Sigmoid colon (tissue), 7 donors: ENCODE data around the gene LTBR. TPM values are rescaled to one million over a fixed set of nuclear protein-coding genes. Genes with fewer than 3 reads are reported as not detected.

Experiments
- DNase-seq: peaks from one replicate; pipeline ENCODE4 v3.0.0-alpha.2; 2019
- H3K27ac ChIP-seq, 4 donors: fragments of 200-600 bp; sonication (generic); one replicate each; pipeline ENCODE4 v1.5.1; 2016 to 2019; ENCODE audit warnings: mild to moderate bottlenecking in 1 of 4
- H3K27me3 ChIP-seq, 3 donors: fragments of 200-600 bp; sonication (generic); one replicate each; pipeline ENCODE4 v1.5.1; 2019; ENCODE audit warnings: mild to moderate bottlenecking in 1 of 3
- H3K36me3 ChIP-seq, 4 donors: fragments of 200-600 bp; sonication (generic); one replicate each; pipeline ENCODE4 v1.5.1; 2016 to 2019
- H3K4me1 ChIP-seq, 4 donors: fragments of 200-600 bp; sonication (generic); one replicate each; pipeline ENCODE4 v1.5.1; 2017 to 2019
- H3K4me3 ChIP-seq, 4 donors: fragments of 200-600 bp; sonication (generic); one replicate each; pipeline ENCODE4 v1.5.1; 2017 to 2019; ENCODE audit warnings: mild to moderate bottlenecking in 2 of 4, moderate library complexity in 1 of 4
- H3K9me3 ChIP-seq, 4 donors: fragments of 200-600 bp in 3 of 4; sonication (generic) in 3 of 4; one replicate each; pipeline versions ENCODE4 v1.5.1 to v1.6.1; 2013 to 2019
- EP300 ChIP-seq, 4 donors: sonication (generic); formaldehyde crosslinking; IDR thresholded peaks; one replicate each; pipeline ENCODE4 v1.6.1; 2017; ENCODE audit warnings: antibody characterized with exemption in 4 of 4
- POLR2A ChIP-seq, 2 donors: fragments of 450-650 bp; IDR thresholded peaks; one replicate each; pipeline ENCODE4 v1.6.1; 2016; ENCODE audit warnings: antibody characterized with exemption in 2 of 2, mild to moderate bottlenecking in 2 of 2, moderate library complexity in 2 of 2
- POLR2AphosphoS5 ChIP-seq, 4 donors: sonication (generic); formaldehyde crosslinking; IDR thresholded peaks; one replicate each; pipeline ENCODE4 v1.6.1; 2017; ENCODE audit warnings: antibody characterized with exemption in 4 of 4
- WGBS, 2 donors: extraction: QIAGEN DNeasy Blood & Tissue Kit; methylation state at CpG; one replicate each; pipeline ENCODE4 v1.1.7; 2013; 5-methylcytosine and 5-hydroxymethylcytosine counted together
- intact Hi-C: fragments of 100-400 bp; cut with DNase I; formaldehyde crosslinking; loops from one replicate; pipeline ENCODE4 v1.15.1; 2023
- polyA plus RNA-seq, 3 donors: library from polyadenylated mRNA; stranded (reverse); fragments of 200-250 nt; gene quantifications; one replicate each; pipeline ENCODE4 v1.2.3, GENCODE V29; 2013
- total RNA-seq, 4 donors: library from RNA; depleted of rRNA; stranded (reverse); fragments of >200 nt; gene quantifications; one replicate each; pipeline ENCODE4 v1.1.0, GENCODE V29; 2016
- TF ChIP-seq, protein P1 (sequence below), 4 experiments: fragments of 450-650 bp in 3 of 4; fragments of 200-600 bp in 1 of 4; IDR thresholded peaks; one replicate each; pipeline ENCODE4 v1.5.1; 2016 to 2019; ENCODE audit warnings: antibody characterized with exemption in 4 of 4, mild to moderate bottlenecking in 3 of 4, moderate library complexity in 2 of 4
- donor health status: healthy with polysubstance abuse.
- donor health status: Bipolar disorder and iron deficiency.
- donor health status: healthy.

Gene LTBR
- total and polyA plus RNA-seq, 7 donors = 36.3 to 200 (median 85.2) TPM

DNA sequence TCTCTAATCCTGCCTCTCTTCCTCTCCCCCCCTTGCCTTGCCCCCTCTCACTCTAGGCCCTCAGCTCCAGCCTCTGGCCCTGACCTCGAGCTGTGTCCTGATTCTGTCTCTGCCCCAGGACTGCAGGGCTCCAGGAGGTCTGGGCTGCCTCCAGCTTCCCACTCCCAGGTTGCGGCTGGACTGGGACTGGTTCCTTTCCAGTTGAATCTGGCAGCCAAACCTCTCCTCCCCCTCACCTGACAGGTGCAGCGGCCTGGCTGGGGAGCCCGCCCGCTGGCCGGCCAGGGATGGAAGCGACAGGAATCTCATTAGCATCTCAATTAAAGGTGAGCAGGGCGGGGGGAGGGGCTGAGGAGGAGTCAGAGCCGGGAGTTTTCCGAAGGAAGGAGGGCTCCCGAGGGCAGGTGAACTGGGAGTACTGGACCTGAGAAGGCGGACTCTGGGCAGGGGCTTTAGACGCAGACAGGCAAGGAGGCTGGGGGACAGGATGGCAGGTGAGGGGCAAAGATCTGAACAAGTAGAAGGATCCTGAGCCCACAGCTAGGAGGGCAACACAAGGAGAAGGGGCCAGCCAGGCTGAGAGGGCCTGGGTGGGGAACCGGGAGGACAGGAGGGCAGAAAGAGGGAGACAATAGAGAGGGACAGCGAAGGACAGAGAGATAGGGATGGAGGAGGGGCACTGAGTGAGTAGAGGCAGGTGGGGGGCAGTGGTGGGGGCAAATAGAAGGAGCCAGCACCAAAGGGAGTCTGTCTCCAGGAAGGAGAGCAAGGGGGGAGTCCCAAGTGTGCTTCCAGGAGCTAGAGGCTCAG is 8.5 kb upstream of the LTBR start, which contains the start of gene SCNN1A:
Gene SCNN1A, minus strand, starts transcription at position 295 of the 810 bp plus-strand sequence. CDS start 780 bp downstream, outside the sequence.
- peaks cover 0 to 82% (median 66%) of the 10 kb centered on the region in 4 donors for H3K4me1 ChIP-seq

DNA sequence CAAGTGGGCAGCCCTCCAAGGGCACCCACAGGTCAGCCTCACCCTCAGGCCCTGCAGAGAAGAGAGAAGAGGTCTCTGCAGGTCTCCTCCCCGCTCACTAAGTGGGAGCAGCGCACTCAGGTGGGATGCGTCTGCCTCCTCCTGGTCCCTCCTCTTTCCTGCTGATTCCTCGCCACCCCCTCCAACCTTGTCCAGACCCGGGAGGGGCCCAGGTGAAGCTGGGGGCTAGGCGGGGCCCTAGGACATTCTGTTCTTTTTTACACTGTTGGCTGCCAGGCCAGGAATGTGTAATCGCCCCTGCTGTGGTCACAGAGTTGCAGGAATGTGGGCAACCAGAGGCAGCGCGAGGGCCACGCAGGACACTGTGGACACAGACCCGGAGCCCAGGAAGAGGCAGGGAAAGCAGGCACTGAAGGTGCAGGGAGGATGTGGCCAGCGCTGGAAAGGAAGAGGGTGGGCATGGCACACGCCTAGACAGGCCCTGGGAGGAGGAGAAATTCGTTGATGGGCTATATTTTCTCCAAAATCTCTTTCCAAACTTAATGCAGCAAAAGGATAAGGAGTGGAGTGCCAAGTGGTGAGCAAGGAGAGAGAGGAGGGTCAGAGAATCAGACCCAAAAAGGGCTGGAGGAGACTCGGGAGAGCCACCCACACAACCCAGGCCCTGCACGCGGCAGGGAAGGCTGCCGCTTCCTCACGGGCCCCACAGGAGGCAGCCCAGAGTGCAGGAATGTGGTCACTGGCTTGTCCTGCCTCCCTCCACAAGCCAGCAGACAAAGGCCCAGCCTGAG is 7.7 kb upstream of the LTBR start:
- 21 to 45% methylated on average over 19 of the region's 19 CpGs for WGBS, 2 donors

More for the DNA sequence above, 8.5 kb upstream of the LTBR start, which contains the start of gene SCNN1A:
- peak within 1 kb of the TSS; percentile 75 to 80 (median 78) for H3K27ac ChIP-seq
- no peak within 1 kb of the TSS for H3K4me3 ChIP-seq
- intact Hi-C loops = no loop called here
- H3K27me3 ChIP-seq = no peaks in the 10 kb centered on the region
- peak; percentile 64 for DNase-seq
- no peaks in the 10 kb centered on the region for H3K9me3 ChIP-seq
- 20 to 68% methylated on average over 15 of the region's 15 CpGs for WGBS, 2 donors
- no peaks in the 10 kb centered on the region for H3K36me3 ChIP-seq
- TF ChIP-seq POLR2A (IDR thresholded peaks at IDR 0.05) = peak; percentile 10 to 84
- peak in 1 of 4 donors; percentile 42 for TF ChIP-seq POLR2AphosphoS5 (IDR thresholded peaks at IDR 0.05)
- TF ChIP-seq, protein P1, sequence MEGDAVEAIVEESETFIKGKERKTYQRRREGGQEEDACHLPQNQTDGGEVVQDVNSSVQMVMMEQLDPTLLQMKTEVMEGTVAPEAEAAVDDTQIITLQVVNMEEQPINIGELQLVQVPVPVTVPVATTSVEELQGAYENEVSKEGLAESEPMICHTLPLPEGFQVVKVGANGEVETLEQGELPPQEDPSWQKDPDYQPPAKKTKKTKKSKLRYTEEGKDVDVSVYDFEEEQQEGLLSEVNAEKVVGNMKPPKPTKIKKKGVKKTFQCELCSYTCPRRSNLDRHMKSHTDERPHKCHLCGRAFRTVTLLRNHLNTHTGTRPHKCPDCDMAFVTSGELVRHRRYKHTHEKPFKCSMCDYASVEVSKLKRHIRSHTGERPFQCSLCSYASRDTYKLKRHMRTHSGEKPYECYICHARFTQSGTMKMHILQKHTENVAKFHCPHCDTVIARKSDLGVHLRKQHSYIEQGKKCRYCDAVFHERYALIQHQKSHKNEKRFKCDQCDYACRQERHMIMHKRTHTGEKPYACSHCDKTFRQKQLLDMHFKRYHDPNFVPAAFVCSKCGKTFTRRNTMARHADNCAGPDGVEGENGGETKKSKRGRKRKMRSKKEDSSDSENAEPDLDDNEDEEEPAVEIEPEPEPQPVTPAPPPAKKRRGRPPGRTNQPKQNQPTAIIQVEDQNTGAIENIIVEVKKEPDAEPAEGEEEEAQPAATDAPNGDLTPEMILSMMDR (IDR thresholded peaks at IDR 0.05) = no peak

DNA sequence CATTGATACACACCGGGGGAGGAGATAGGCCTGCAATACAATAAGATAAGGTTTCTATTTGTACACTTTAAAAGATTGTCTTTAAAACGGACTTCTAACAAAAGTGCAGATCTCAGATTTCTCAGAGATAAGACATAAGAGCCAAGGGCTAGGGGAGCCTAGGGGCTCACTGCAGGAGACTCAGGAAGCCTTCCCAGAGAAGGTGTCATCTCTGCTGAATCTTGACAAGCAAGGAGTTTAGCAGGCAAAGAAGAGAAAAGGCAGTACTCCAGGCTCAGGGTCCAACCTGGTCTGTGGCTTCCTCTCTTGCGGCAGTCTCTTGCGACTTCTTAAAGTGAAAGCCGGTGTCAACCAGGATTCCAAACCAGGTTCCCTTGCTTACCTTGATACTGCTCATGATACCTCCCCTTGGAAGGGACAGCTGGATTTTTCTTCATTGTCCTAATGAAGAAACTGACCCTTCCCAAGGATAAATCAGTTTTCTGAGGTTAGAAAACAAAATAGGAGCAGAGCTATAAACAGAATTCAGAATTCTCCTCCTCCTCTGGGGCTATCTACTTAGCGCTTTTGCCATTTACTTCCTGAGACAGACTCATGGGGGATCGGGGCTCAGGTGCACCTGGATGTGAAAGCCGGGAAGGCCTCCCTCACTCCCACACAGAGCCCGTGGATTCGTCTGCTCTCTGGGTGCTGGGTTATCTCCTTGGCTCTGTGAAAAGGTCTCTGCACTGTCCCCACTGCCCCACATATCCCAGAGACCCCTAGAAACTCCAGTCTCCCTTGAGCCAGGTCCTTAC is 6.9 kb upstream of the LTBR start:
- no peak for TF ChIP-seq EP300 (IDR thresholded peaks at IDR 0.05)
- TF ChIP-seq, protein P1 (IDR thresholded peaks at IDR 0.05) = no peak
- TF ChIP-seq POLR2AphosphoS5 (IDR thresholded peaks at IDR 0.05) = no peak
- no peak for TF ChIP-seq POLR2A (IDR thresholded peaks at IDR 0.05)
- H3K36me3 ChIP-seq = no peaks in the 10 kb centered on the region
- H3K4me1 ChIP-seq = peaks cover 0 to 76% (median 64%) of the 10 kb centered on the region in 4 donors
- no peak for DNase-seq
- H3K27ac ChIP-seq = peak overlapping the region; percentile 75 to 80 (median 78)
- no peak overlapping the region for H3K4me3 ChIP-seq
- WGBS, 2 donors = 47 to 55% methylated on average over 10 of the region's 10 CpGs
- intact Hi-C loops = no loop called here
- no peaks in the 10 kb centered on the region for H3K9me3 ChIP-seq
- no peaks in the 10 kb centered on the region for H3K27me3 ChIP-seq

More for the DNA sequence above, 7.7 kb upstream of the LTBR start:
- peak in 3 of 4 donors; percentile 14 to 49 (median 19) for TF ChIP-seq POLR2AphosphoS5 (IDR thresholded peaks at IDR 0.05)
- TF ChIP-seq, protein P1 (IDR thresholded peaks at IDR 0.05) = peak; percentile 10 to 52 (median 40)
- TF ChIP-seq POLR2A (IDR thresholded peaks at IDR 0.05) = no peak
- TF ChIP-seq EP300 (IDR thresholded peaks at IDR 0.05) = no peak
- Histone ChIP-seq H3K27ac (peak overlapping the region; percentile 75 to 80 (median 78)), H3K9me3 (no peaks in the 10 kb centered on the region), H3K4me1 (peaks cover 0 to 82% (median 69%) of the 10 kb centered on the region in 4 donors), H3K36me3 (no peaks in the 10 kb centered on the region), H3K4me3 (no peak overlapping the region), H3K27me3 (no peaks in the 10 kb centered on the region)
- DNase-seq = peak; percentile 85
- intact Hi-C loops = no loop called here

DNA sequence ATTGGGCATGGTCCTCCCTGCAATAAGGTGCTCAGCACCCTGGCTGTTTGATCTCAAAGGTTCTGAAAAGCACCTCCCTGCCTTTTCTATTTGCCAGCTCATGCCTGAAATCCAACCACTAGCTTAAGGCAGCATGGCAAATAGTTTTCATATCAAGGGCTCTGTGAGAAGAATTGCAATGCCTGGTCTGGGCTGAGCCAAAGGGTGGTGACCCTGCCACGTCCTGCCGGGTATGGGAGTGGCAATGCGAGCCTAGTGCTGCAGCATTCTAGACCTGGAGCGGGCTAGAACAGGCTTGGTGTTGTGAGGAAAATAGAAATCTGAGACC is 6.3 kb upstream of the LTBR start:
- 19 to 65% methylated on average over 4 of the region's 4 CpGs for WGBS, 2 donors
- Histone ChIP-seq H3K9me3 (no peaks in the 10 kb centered on the region), H3K27me3 (no peaks in the 10 kb centered on the region), H3K36me3 (no peaks in the 10 kb centered on the region), H3K4me1 (peaks cover 0 to 74% (median 62%) of the 10 kb centered on the region in 4 donors), H3K27ac (peak overlapping the region; percentile 75 to 80 (median 78)), H3K4me3 (no peak overlapping the region)
- no peak for TF ChIP-seq POLR2A (IDR thresholded peaks at IDR 0.05)
- no peak for TF ChIP-seq EP300 (IDR thresholded peaks at IDR 0.05)
- TF ChIP-seq POLR2AphosphoS5 (IDR thresholded peaks at IDR 0.05) = no peak
- TF ChIP-seq, protein P1 (IDR thresholded peaks at IDR 0.05) = no peak
- peak; percentile 62 for DNase-seq
- intact Hi-C loops = no loop called here
